ENCODE measurements around the gene SLC9A5. TPM values are rescaled to one million over a fixed set of nuclear protein-coding genes. Genes with fewer than 3 reads are reported as not detected.

SLC9A5 gene
- total RNA-seq, 1 experiment from 2014 or later, result 5.6 TPM

DNA sequence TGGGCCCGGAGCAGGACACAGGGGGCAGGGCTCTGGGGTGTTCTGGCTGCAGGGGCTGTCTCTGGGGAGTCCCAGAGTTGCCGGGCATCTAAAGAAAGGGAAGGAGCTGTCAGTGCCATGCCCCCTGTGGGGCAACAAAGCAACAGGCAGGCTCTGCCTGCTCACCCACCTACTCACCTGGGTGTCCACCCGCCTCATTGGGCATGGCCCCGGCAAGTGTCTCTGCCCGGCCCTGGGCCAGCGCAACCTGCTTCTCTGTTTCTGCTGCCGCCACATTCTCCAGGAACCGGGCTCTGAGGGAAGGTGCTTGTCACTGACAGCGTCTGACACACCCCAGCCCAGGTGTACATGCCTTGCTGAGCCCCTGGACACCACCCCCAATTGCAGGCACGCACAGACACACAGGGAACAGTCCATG lies 14.6 kb upstream of the SLC9A5 start:
- ChIA-PET POLR2A (interaction anchor here (1.3 kb wide), 1 partner anchor 13 kb away, joined by 3 read pairs; the partner anchor contains the start of gene FHOD1), CTCF (no interaction called here), RAD21 (ENCODE audit: low non-redundant PET in 1 of 2, low total read pairs in 2 of 2, uncharacterized antibody in 2 of 2, unreplicated experiment in 2 of 2) (no interaction called here)
- no peaks in the 10 kb centered on the region for H4K20me1 ChIP-seq (ENCODE audit: insufficient read depth)
- H3K27me3 ChIP-seq (ENCODE audit: insufficient read depth, low read length), result no peaks in the 10 kb centered on the region
- no TSS peak for BruUV-seq (replicated peaks)
- ATAC-seq, result no peak
- H3K9ac ChIP-seq (ENCODE audit: low read length), result no peak overlapping the region
- intact Hi-C loops (cut with micrococcal nuclease), result no loop called here
- H3K9me2 ChIP-seq (ENCODE audit: insufficient read depth), result no peaks in the 10 kb centered on the region
- H2AFZ ChIP-seq (ENCODE audit: low read depth, low read length, poor library complexity, severe bottlenecking), result no peak overlapping the region
- H3K4me3 ChIP-seq (replicated peaks in 1 of 2; ENCODE audit: low read depth in 1 of 2, low read length in 2 of 2), result no peak overlapping the region
- H3K36me3 ChIP-seq (ENCODE audit: control insufficient read depth in 1 of 2, insufficient read depth in 2 of 2, low read length in 2 of 2), result peaks cover 40 to 63% of the 10 kb centered on the region in 2 experiments
- H3K27ac ChIP-seq (ENCODE audit: low read depth, low read length), result no peak overlapping the region
- DNase-seq (ENCODE audit: low read depth, low spot score), result no peak
- peaks cover 13% of the 10 kb centered on the region; the same call in 1 of the 2 replicates for H3K79me2 ChIP-seq (ENCODE audit: insufficient read depth, low read length)
- TF ChIP-seq EGR1 (IDR thresholded peaks at IDR 0.05; ENCODE audit: low read depth) (no peak), YY1 (IDR thresholded peaks at IDR 0.05; ENCODE audit: extremely low read depth, insufficient replicate concordance, low read depth, low read length) (no peak), ZFX (IDR thresholded peaks at IDR 0.05) (no peak)
- peaks cover 0 to 12% of the 10 kb centered on the region in 2 experiments; a peak in 2 of 4 replicates for H3K4me1 ChIP-seq (ENCODE audit: control insufficient read depth in 1 of 2, insufficient read depth in 2 of 2, low read length in 2 of 2)
- H3K4me2 ChIP-seq (ENCODE audit: low read length), result no peak overlapping the region
- no peaks in the 10 kb centered on the region for H3K9me3 ChIP-seq (ENCODE audit: control insufficient read depth in 1 of 2, insufficient read depth in 1 of 2, low read depth in 1 of 2, low read length in 2 of 2)

DNA sequence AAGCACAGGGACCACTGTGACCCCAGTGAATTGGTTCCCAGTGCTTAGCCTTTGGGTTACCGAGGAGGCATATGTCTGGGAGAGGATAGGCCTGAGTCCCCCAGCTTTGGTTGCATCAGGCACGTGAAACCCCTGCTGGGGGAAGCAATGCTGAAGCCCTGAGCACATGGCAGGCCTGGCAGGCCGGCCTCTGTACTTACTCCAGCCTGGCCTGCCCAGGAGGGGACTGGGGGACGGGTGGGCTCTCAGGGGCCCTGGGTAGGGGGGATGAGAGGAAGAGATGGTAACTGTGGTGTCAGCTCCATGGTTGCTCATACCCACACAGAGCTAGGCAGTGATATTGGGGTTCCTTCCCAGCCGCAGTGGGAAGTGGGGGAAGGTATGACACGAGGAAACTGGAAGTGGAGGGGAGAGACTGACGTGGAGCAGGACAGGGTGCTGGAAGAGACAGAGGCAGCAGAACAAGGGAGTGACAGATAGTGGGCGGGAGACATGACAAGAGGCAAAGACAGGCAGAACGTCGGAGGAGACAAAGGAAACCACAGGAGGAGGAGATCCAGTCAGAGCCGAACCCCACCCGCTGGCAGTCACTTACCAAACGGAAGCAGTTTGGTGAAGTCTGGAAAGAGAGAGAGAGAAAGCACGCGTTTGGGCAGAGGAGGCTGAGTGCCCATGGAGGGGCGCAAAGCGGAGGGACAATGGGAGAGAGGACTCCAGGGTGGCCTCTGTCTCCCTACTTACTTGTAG lies 12.8 kb upstream of the SLC9A5 start:
- Histone ChIP-seq H3K79me2 (ENCODE audit: insufficient read depth, low read length) (peaks cover 29% of the 10 kb centered on the region), H3K36me3 (ENCODE audit: control insufficient read depth in 1 of 2, insufficient read depth in 2 of 2, low read length in 2 of 2) (peaks cover 33 to 57% of the 10 kb centered on the region in 2 experiments), H3K9me2 (ENCODE audit: insufficient read depth) (no peaks in the 10 kb centered on the region), H3K9ac (ENCODE audit: low read length) (no peak overlapping the region), H3K9me3 (ENCODE audit: control insufficient read depth in 1 of 2, insufficient read depth in 1 of 2, low read depth in 1 of 2, low read length in 2 of 2) (no peaks in the 10 kb centered on the region), H3K4me2 (ENCODE audit: low read length) (no peak overlapping the region), H2AFZ (ENCODE audit: low read depth, low read length, poor library complexity, severe bottlenecking) (no peak overlapping the region), H3K4me3 (replicated peaks in 1 of 2; ENCODE audit: low read depth in 1 of 2, low read length in 2 of 2) (no peak overlapping the region), H3K27ac (ENCODE audit: low read depth, low read length) (peak overlapping the region; percentile 39; the same call in 1 of the 2 replicates), H3K4me1 (ENCODE audit: control insufficient read depth in 1 of 2, insufficient read depth in 2 of 2, low read length in 2 of 2) (peaks cover 7 to 25% of the 10 kb centered on the region in 2 experiments), H4K20me1 (ENCODE audit: insufficient read depth) (no peaks in the 10 kb centered on the region), H3K27me3 (ENCODE audit: insufficient read depth, low read length) (no peaks in the 10 kb centered on the region)
- ChIA-PET POLR2A (interaction anchor here (0.7 to 1.1 kb wide), 4 partner anchors 8 to 13 kb away, joined by 3 to 13 read pairs (median 4); partner anchors contain the start of genes FHOD1, SLC9A5 and TMEM208), RAD21 (ENCODE audit: low non-redundant PET in 1 of 2, low total read pairs in 2 of 2, uncharacterized antibody in 2 of 2, unreplicated experiment in 2 of 2) (no interaction called here), CTCF (interaction anchor here (0.7 to 2.2 kb wide), 4 partner anchors 8 to 38 kb away, joined by 3 to 9 read pairs (median 6); partner anchors contain the start of gene TMEM208)
- DNase-seq (ENCODE audit: low read depth, low spot score) (no peak), ATAC-seq (no peak)
- TF ChIP-seq POLR2A (IDR thresholded peaks at IDR 0.05; ENCODE audit: borderline replicate concordance, extremely low read depth, insufficient read depth, insufficient read length), result no peak
- TF ChIP-seq, protein P1, sequence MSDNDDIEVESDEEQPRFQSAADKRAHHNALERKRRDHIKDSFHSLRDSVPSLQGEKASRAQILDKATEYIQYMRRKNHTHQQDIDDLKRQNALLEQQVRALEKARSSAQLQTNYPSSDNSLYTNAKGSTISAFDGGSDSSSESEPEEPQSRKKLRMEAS (IDR thresholded peaks at IDR 0.05), result no peak
- no peak for TF ChIP-seq CBX3 (IDR thresholded peaks at IDR 0.05; ENCODE audit: low read depth)
- no peak for TF ChIP-seq POLR2AphosphoS5 (IDR thresholded peaks at IDR 0.05; ENCODE audit: low read depth, low read length)
- TF ChIP-seq, protein P2, sequence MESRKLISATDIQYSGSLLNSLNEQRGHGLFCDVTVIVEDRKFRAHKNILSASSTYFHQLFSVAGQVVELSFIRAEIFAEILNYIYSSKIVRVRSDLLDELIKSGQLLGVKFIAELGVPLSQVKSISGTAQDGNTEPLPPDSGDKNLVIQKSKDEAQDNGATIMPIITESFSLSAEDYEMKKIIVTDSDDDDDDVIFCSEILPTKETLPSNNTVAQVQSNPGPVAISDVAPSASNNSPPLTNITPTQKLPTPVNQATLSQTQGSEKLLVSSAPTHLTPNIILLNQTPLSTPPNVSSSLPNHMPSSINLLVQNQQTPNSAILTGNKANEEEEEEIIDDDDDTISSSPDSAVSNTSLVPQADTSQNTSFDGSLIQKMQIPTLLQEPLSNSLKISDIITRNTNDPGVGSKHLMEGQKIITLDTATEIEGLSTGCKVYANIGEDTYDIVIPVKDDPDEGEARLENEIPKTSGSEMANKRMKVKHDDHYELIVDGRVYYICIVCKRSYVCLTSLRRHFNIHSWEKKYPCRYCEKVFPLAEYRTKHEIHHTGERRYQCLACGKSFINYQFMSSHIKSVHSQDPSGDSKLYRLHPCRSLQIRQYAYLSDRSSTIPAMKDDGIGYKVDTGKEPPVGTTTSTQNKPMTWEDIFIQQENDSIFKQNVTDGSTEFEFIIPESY (IDR thresholded peaks at IDR 0.05; ENCODE audit: extremely low read depth, insufficient replicate concordance, low read length), result no peak
- no TSS peak for BruUV-seq (replicated peaks)
- intact Hi-C loops (cut with micrococcal nuclease), result no loop called here

Data from HCT116 (cell line).